Measurements from ENCODE around the gene ILDR2. TPM values are rescaled to one million over a fixed set of nuclear protein-coding genes. Genes with fewer than 3 reads are reported as not detected.

Gene ILDR2
- total RNA-seq, 2 donors from 2014 or later, result 1.00 to 1.4 TPM

- H3K9me3 ChIP-seq (ENCODE audit: control insufficient read depth, low read length), result no peaks in the 10 kb centered on the region
- H3K4me1 ChIP-seq (ENCODE audit: control insufficient read depth, insufficient read depth, low read length), result no peaks in the 10 kb centered on the region
- H3K9me3 Mint-ChIP-seq, result no peaks in the 10 kb centered on the region
- TF ChIP-seq, protein P1, sequence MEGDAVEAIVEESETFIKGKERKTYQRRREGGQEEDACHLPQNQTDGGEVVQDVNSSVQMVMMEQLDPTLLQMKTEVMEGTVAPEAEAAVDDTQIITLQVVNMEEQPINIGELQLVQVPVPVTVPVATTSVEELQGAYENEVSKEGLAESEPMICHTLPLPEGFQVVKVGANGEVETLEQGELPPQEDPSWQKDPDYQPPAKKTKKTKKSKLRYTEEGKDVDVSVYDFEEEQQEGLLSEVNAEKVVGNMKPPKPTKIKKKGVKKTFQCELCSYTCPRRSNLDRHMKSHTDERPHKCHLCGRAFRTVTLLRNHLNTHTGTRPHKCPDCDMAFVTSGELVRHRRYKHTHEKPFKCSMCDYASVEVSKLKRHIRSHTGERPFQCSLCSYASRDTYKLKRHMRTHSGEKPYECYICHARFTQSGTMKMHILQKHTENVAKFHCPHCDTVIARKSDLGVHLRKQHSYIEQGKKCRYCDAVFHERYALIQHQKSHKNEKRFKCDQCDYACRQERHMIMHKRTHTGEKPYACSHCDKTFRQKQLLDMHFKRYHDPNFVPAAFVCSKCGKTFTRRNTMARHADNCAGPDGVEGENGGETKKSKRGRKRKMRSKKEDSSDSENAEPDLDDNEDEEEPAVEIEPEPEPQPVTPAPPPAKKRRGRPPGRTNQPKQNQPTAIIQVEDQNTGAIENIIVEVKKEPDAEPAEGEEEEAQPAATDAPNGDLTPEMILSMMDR (conservative IDR thresholded peaks at IDR 0.05), result no peak
- no peak overlapping the region for H3K9ac ChIP-seq (ENCODE audit: extremely low read depth, low read length, poor library complexity, severe bottlenecking)
- no peak for DNase-seq
- H3K27me3 Mint-ChIP-seq (ENCODE audit: insufficient read depth), result peaks cover 2% of the 10 kb centered on the region
- 95 to 100% methylated on average over 1 to 2 of the region's 2 CpGs for WGBS, 2 experiments (ENCODE audit: insufficient coverage in 1 of 2, insufficient read length in 1 of 2)
- H3K36me3 Mint-ChIP-seq (ENCODE audit: low read depth), result no peaks in the 10 kb centered on the region
- H3K27me3 ChIP-seq (ENCODE audit: control insufficient read depth, insufficient read depth, low read length, poor library complexity, severe bottlenecking), result no peaks in the 10 kb centered on the region
- no peak overlapping the region for H3K4me3 Mint-ChIP-seq
- H3K36me3 ChIP-seq (ENCODE audit: control insufficient read depth, insufficient read depth, low read length), result no peaks in the 10 kb centered on the region
- H3K4me1 Mint-ChIP-seq, result no peaks in the 10 kb centered on the region
- no peak overlapping the region for H3K27ac ChIP-seq (ENCODE audit: low read depth, low read length)
- H3K27ac Mint-ChIP-seq, result no peak overlapping the region
- no peak overlapping the region for H3K4me3 ChIP-seq (ENCODE audit: low read length)
Observed at GRCh38 chr1:167003711-167004110, 28.4 kb upstream of the ILDR2 start.

- Histone ChIP-seq H3K4me1 (ENCODE audit: control insufficient read depth, insufficient read depth, low read length) (no peaks in the 10 kb centered on the region), H3K27me3 (ENCODE audit: control insufficient read depth, insufficient read depth, low read length, poor library complexity, severe bottlenecking) (no peaks in the 10 kb centered on the region), H3K4me3 (ENCODE audit: low read length) (no peak overlapping the region), H3K9me3 (ENCODE audit: control insufficient read depth, low read length) (no peaks in the 10 kb centered on the region), H3K36me3 (ENCODE audit: control insufficient read depth, insufficient read depth, low read length) (no peaks in the 10 kb centered on the region), H3K9ac (ENCODE audit: extremely low read depth, low read length, poor library complexity, severe bottlenecking) (no peak overlapping the region), H3K27ac (ENCODE audit: low read depth, low read length) (no peak overlapping the region)
- Mint-ChIP-seq H3K4me1 (no peaks in the 10 kb centered on the region), H3K9me3 (no peaks in the 10 kb centered on the region), H3K27me3 (ENCODE audit: insufficient read depth) (peaks cover 2% of the 10 kb centered on the region), H3K36me3 (ENCODE audit: low read depth) (no peaks in the 10 kb centered on the region), H3K4me3 (no peak overlapping the region), H3K27ac (no peak overlapping the region)
- WGBS, 2 experiments (ENCODE audit: insufficient coverage in 1 of 2, insufficient read length in 1 of 2), result 95% methylated on average over 2 of the region's 2 CpGs; no CpG with 5 or more reads in 1 of the 2 experiments
- TF ChIP-seq, protein P1 (conservative IDR thresholded peaks at IDR 0.05), result no peak
- DNase-seq, result no peak
Observed at GRCh38 chr1:167002354-167002753, 27.0 kb upstream of the ILDR2 start.

DNA sequence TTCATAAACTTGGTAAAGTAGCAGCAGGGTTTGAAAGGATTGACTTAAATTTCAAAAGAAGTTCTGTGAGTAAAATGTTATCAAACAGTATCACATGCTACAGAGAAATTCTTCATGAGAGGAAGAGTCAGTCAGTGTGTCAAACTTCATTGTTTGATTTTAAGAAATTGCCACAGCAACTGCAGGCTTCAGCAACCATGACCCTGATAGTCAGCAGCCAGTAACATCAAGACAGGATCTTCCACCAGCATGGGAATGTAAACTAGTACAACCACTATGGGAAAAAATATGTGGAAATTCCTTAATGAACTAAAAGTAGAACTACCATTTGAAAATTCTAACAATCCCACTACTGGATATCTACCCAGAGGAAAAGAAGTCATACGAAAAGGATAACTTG is 25.2 kb upstream of the ILDR2 start:
- Mint-ChIP-seq H3K4me1 (no peaks in the 10 kb centered on the region), H3K36me3 (ENCODE audit: low read depth) (no peaks in the 10 kb centered on the region), H3K4me3 (no peak overlapping the region), H3K27me3 (ENCODE audit: insufficient read depth) (peaks cover 2% of the 10 kb centered on the region), H3K27ac (no peak overlapping the region), H3K9me3 (no peaks in the 10 kb centered on the region)
- Histone ChIP-seq H3K4me1 (ENCODE audit: control insufficient read depth, insufficient read depth, low read length) (no peaks in the 10 kb centered on the region), H3K9me3 (ENCODE audit: control insufficient read depth, low read length) (no peaks in the 10 kb centered on the region), H3K4me3 (ENCODE audit: low read length) (no peak overlapping the region), H3K36me3 (ENCODE audit: control insufficient read depth, insufficient read depth, low read length) (no peaks in the 10 kb centered on the region), H3K27ac (ENCODE audit: low read depth, low read length) (no peak overlapping the region), H3K27me3 (ENCODE audit: control insufficient read depth, insufficient read depth, low read length, poor library complexity, severe bottlenecking) (no peaks in the 10 kb centered on the region), H3K9ac (ENCODE audit: extremely low read depth, low read length, poor library complexity, severe bottlenecking) (no peak overlapping the region)
- WGBS, 2 experiments (ENCODE audit: insufficient coverage in 1 of 2, insufficient read length in 1 of 2), result 100% methylated on average over 1 of the region's 1 CpG; no CpG with 5 or more reads in 1 of the 2 experiments
- TF ChIP-seq, protein P1 (conservative IDR thresholded peaks at IDR 0.05), result no peak
- no peak for DNase-seq
